SKM-1 (cell line): ENCODE data around the gene MORN3.
"Not testable (repeated sequence)": the region's sequence is repeated elsewhere in the genome, so short reads cannot be mapped to it uniquely, and the experiment has no call there.

Experiments used
- DNase-seq: peaks from one replicate; lab custom pipeline; 2025; ENCODE audit not compliant: unreplicated experiment; lab: John Stamatoyannopoulos, UW

MORN3 gene

GRCh38 chr12:121693155-121693687, 23.8 kb upstream of the MORN3 start:
- DNase-seq: no peak

- not testable (repeated sequence) for DNase-seq
These were observed 23.3 kb upstream of the MORN3 start for GRCh38 chr12:121692744-121693143.

GRCh38 chr12:121689430-121689829, 20.0 kb upstream of the MORN3 start:
- DNase-seq: no peak

GRCh38 chr12:121688966-121689365, 19.5 kb upstream of the MORN3 start:
- no peak for DNase-seq

GRCh38 chr12:121679661-121680197, 10.3 kb upstream of the MORN3 start:
- not testable (repeated sequence) for DNase-seq

- DNase-seq: no peak
These were observed 9.4 kb upstream of the MORN3 start for GRCh38 chr12:121678716-121679300.

GRCh38 chr12:121678305-121678704, 8.9 kb upstream of the MORN3 start:
- no peak for DNase-seq

GRCh38 chr12:121676190-121676589, 6.7 kb upstream of the MORN3 start:
- no peak for DNase-seq

- no peak for DNase-seq
These were observed 3.6 kb upstream of the MORN3 start for GRCh38 chr12:121673013-121673511.

- DNase-seq: no peak
These were observed 519 bp downstream of the MORN3 start for GRCh38 chr12:121668750-121669520.

GRCh38 chr12:121666829-121667228, 2.6 kb downstream of the MORN3 start:
- not testable (repeated sequence) for DNase-seq

- DNase-seq: no peak
These were observed 5.9 kb downstream of the MORN3 start for GRCh38 chr12:121663610-121663929.

GRCh38 chr12:121661353-121662105, 7.9 kb downstream of the MORN3 start:
- not testable (repeated sequence) for DNase-seq

- no peak for DNase-seq
These were observed 12.0 kb downstream of the MORN3 start for GRCh38 chr12:121657305-121658008.

- DNase-seq: no peak
These were observed 13.3 kb downstream of the MORN3 start for GRCh38 chr12:121656122-121656521.

- no peak for DNase-seq
These were observed 15.5 kb downstream of the MORN3 start for GRCh38 chr12:121653999-121654398.

GRCh38 chr12:121652767-121653497, 16.5 kb downstream of the MORN3 start:
- DNase-seq: no peak

- no peak for DNase-seq
These were observed 18.1 kb downstream of the MORN3 start for GRCh38 chr12:121651320-121651719.

- DNase-seq: peak; percentile 59
These were observed 19.6 kb downstream of the MORN3 start for GRCh38 chr12:121649819-121650353.

- no peak for DNase-seq
These were observed 20.1 kb downstream of the MORN3 start for GRCh38 chr12:121649322-121649721.
